Left forelimb (tissue), 1 donor: Measurements from ENCODE around the gene PAN3.
A peak's percentile ranks its signal among the peaks of the same experiment; 100 is the strongest.
"Not testable (repeated sequence)": the region's sequence is repeated elsewhere in the genome, so short reads cannot be mapped to it uniquely, and the experiment has no call there.

Source experiments
- DNase-seq: peaks from one replicate; pipeline ENCODE4 v3.0.0-alpha.2; 2018; ENCODE audit warnings: low spot score

The PAN3 gene

DNA sequence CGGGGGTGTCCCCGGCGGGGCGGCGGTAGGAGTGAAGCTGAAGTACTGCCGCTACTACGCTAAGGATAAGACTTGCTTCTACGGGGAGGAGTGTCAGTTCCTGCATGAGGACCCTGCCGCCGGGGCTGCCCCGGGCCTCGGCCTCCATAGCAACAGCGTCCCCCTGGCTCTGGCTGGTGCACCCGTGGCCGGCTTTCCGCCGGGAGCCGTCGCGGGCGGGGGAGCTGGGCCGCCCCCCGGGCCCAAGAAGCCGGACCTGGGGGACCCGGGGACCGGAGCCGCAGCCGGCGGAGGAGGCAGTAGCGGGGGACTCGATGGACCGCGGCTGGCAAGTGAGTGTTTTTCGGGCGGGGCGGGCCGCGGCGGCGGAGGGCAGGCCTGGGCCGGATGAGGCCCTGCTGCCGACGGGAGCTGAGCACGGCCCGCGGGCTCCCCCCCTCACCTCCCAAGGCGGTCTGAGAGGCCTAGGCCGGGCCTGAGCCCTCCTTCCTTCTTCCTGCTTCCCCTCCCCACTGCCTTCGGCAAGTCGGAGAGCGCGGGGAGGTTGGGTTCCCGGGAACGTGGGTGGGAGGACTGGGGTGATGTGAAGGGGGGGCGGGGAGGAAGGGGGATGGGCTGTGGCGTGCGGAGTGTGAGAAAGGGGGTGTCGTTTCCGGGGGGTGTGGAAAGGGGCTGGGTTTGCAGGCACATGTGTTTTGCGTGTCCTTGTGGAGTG lies 568 bp downstream of the PAN3 start:
- peak; percentile 95 for DNase-seq

DNA sequence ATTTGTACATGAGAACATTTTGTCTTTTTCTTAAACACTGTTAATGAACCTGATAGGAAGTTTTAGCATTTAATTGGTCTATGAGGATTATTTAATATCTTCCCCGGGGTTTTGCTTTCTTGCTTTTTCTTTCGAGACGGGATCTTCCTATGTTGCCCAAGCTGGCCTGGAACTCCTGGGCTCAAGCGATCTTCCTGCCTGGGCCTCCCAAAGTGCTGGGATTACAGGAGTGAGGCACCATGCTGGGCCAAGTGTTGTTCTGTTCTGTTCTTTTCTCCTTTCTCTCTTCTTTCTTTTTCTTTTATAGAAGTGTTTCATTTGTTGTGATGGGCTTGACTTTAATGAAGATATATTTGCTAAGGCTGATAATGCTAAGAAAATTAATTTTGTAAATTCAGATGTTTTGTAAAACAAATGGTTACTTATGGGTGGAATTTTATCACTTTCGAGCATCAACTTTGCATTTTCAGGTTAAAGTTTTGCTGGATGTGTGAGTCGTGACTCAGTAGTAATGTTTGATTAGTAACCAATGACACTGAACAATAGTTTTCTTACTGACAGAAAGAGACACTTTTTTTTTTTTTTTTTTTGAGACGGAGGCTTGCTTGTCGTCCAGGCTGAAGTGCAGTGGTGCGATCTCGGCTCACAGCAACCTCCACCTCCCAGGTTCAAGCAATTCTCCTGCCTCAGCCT lies 2.2 kb downstream of the PAN3 start:
- DNase-seq = no peak

DNA sequence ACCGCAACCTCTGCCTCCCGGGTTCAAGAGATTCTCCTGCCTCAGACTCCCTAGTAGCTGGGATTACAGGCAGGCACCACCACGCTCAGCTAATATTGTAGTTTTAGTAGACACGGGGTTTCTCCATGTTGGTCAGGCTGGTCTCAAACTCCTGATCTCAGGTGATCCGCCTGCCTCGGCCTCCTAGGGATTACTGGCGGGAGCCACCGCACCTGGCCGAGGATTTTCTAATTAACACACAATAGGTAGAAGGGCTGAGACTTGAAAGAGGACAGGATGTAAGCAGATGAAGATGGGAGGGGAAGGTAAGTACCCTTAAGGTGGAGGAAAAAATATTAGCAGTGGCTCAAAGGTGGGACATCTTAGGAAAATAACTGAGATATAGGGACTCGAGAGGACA lies 3.2 kb downstream of the PAN3 start:
- DNase-seq = not testable (repeated sequence)

DNA sequence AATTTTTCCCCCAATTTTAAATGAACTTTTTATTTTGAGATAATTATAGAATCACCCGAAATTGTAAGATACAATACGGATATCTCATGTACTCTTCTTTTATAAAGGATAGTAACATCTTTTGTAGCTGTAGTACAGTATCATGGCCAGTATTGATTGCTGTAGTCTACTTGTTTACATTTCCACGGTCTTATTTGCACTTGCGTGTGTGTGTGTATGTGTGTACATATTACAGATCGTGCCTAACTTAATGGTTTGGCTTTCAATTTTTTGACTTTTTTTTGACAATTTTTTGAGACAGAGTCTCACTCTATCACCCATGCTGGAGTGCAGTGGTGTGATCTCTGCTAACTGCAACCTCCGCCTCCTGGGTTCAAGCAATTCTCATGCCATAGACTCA lies 6.7 kb downstream of the PAN3 start:
- DNase-seq = no peak

DNA sequence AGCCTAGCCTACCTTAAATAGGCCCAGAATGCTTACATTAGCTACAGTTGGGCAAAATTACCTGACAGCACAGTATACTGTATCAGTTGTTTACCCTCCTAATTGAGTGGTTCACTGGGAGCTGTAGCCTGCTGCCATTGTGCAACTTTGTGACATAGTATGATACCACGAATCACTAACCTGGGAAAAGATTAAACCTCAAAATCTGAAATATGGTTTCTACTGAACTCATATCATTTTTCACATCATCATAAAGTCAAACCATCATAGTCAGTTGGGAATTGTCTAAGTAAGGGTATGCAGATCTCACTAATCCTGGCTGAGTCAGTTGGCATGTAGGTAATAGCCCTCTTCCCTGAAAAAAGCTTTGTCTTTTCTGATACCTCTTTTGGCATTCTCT lies 9.2 kb downstream of the PAN3 start:
- DNase-seq = no peak

DNA sequence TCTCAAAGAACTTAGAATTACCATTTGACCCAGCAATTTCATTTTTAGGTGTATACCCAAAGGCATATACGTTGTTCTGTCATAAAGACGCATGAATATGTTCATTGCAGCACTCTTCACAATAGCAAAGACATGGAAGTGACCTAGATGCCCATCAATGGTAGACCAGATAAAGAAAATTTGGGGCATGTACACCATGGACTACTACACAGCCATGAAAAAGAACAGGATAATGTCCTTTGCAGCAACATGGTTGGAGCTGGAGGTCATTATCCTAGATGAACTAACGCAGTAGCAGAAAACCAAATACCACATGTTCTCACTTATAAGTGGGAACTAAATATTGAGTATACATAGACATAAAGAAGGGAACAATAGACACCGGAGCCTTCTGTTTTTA lies 20.7 kb downstream of the PAN3 start:
- DNase-seq = no peak

DNA sequence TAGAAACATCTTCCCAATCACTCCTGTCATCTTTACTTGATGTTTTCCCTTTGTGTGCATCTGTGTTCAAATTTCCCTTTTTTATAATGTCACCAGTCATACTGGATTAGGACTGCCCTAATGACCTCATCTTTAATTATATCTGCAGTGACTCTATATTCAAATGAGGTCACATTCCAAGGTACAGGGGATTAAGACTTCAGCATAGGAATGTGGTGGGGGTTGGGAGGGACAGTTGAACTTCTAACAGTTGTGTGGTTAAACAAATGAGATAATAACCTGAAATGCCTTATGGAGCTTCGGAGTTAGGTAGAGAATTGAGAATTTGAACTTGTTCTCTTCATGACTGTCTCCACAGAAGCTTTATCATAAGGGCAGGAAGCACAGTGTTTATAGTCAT lies 23.0 kb downstream of the PAN3 start:
- no peak for DNase-seq

DNA sequence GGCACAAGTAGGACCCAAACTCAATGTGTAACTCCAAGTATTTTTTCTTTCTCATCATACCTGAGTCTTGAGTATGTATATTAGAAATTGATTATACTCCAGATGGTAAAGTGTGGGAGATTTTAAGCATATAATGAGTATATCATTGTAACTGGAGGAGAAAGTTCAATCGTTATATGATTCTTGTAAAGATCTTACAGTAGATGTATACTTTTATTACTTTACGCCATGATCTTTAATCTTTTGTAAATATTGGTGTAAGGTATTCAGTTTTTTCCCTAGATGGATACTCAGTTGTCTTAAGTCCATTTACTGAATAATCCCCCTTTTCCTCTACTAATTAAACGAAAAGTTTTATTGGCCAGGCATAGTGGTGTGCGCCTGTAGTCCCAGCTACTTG lies 25.2 kb downstream of the PAN3 start:
- DNase-seq = no peak

DNA sequence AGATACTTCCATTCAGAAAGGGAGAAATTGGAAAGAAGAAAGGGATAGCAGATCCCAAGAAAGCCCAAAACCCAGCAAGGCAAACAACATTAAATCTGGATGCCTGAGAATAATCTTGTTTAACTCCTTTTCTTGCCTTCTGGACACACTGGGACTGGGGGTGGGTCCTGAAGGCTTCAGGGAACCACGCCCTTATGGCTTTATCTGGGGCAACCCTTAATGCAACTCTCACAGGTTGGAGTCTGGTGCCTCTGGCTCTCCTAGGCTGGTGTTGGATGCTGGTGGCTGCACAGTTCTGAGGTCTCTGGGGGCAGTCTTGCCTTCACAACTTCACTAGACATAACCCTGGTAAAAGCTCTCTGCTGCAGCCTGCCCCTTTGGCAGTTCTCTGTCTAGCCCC lies 27.9 kb downstream of the PAN3 start:
- DNase-seq = no peak

DNA sequence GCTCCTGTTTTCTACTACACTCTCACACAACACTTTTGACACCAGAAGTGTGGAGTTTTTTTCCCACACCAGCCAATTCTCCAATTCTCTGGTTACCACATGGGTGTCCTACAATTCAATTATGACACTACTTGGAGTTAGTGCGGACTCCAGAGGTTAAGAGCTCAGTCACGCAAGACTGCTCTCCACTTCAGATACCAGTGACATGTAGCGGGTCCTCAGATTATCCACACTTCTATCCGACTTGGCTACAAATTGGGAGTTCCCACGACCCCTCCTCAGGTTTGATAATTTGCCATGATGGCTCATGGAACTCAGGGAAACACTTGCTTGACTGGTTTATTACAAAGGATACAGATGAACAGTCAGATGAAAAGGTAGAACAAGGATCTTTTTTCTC lies 32.9 kb downstream of the PAN3 start:
- DNase-seq = no peak

DNA sequence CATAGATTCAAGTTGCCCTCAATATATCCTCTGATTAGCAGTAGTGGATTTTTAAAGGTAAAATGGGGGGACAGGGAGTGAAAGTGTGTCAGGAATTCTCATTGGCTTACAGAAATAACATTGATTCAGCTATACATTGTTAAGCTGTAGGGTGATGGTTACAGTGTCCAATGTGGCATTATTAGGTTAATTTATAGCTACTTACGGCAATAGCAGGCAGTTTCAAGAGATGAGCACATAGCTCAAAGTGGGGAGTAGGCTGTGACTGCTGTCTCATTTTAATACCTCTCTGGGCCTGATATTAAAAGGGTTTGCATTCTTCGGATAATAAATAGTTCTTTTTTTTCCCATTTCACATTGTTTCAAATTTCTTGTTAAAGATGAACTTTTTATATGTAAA lies 34.6 kb downstream of the PAN3 start:
- DNase-seq = no peak

DNA sequence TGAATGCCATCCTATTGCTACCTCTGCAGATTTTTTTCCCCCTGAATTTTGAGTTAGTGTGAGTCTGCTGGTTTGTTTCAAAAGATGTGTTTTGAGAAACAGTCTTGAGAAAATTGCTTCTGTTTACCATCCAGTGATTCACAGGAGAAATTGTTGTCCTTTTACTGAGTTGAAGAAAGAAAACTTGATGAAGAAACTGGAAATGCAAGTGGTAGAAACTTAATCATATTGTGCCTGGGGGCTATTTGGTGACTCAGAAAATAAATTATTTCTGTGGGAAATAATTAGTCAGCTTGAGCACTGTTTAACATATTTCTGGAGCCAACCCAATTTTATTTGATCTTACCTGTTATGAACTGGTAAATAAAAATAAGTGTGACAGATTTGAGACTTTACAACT lies 35.4 kb downstream of the PAN3 start:
- no peak for DNase-seq

DNA sequence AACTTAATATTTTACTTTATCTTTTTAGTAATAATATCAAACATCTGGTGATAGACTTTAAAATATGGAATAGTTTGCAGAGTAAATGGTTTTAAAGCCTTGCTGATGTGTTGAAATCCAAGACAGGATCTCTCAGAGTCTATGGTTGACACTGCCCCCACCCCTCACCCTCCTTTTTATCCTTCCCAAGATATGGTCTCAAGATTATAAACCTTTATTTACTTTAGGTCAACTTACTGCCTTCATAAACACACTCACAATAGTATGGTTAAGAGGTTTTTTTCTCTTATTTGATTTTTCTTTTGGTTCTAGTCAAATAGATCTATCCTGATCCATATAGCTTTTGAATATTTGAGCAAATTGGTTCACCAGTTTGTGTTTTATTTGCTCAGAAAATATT lies 39.0 kb downstream of the PAN3 start:
- DNase-seq = no peak

DNA sequence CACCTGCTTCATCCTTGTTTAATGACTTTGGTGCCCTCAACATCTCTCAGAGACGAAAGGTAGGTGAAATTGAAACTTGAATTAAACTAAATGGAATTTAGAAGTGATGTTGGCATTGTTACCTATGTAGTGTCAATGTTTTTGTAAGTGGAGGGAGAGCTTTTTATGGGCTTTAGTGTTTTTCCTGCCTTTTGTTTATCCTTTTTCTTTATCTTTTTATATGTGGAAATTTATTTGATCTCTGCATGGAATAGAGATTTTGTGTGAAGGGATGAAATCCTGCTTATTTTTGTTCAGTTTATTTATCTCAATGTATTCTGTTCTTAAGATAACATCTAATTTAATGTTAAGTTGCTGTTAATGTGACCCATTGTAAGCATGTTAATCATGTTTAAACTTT lies 39.5 kb downstream of the PAN3 start:
- DNase-seq = no peak

DNA sequence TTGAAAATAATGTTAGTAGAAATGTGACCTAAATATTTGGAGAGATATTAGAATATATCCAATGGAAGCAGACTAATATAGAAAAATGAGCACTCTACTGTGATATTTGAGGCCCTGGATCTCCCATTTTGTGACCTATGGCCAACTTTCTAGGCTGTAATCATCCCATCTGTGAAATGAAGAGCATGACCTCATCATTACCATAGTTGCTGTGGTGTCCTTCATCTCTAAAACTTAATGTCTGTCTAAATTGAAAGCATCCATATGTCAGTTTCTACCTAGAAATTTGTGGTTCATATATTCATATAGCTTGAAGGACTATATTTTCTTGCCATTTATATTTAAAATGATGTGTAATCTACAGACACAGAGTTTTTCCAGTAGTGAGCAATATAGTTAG lies 41.6 kb downstream of the PAN3 start:
- no peak for DNase-seq

DNA sequence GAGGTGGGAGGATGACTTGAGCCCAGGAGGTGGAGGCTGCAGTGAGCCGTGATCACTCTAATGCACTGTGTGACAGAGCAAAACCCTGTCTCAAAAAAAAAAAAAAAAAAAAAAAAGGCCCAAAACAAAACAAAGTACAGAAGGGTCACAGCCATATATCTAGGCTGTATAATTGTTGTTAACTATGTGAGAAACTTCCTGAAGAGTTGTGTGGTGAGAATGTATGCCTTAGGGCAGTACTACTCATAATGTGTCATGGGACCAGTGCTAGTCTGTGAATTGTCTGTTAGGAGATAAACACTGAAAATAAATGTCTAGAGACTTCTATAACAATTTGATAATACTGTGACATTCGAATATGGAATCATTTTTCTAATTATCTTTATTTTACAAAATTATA lies 43.1 kb downstream of the PAN3 start:
- DNase-seq = no peak

DNA sequence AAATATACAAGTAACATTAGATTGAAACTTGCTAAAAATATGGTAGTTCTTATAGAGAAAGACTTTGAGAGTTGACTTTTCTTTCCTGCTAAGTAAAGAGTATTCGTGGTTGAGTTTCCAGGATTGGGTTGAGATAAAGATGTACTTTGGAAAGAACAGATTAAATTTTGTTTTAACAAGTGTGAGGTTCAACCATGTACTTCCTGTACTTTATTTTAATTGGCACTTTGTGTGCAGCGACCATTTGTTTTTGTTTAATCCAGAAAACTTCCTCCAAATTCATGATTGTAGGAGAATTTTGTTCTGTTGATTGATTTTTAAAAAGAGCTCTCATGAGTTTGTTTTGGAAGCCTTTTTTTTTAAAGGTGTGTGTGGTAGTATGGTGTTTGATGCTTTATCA lies 46.9 kb downstream of the PAN3 start:
- no peak for DNase-seq

DNA sequence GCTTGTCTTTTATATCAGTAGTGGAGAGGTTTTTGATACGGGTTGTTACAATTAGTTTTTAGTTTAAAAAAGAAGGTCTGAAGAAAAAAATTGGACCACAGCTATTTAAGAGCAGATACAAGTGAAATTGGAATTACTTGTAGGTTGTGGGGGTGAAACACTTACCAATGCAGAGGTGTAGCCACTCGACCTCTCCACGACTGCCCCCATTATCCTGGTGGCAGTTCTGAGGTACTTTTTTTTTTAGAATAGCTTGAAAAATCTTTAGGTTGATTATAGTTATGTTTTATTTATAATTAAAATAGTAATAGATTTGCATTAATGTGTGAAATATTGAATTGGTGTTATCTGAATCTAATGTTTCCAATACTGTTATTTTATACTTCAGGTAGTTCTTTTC lies 60.7 kb downstream of the PAN3 start:
- DNase-seq = no peak

DNA sequence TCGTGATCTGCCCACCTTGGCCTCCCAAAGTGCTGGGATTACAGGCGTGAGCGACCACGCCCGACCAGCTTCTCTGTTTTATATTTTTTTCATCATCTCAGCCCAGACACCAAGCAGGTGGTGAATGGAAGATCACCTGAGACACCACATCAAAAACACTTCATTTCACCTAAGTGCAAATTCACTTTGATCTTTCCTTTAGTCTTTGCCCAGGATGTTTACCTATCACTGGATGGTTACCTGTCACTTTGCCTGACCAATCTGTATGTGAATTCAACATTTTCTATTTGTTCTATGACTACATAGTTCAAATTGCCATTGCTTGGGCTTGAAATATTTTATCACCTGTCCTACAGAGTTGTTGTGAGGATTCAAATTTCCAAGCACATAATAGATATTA lies 65.7 kb downstream of the PAN3 start:
- DNase-seq = no peak

DNA sequence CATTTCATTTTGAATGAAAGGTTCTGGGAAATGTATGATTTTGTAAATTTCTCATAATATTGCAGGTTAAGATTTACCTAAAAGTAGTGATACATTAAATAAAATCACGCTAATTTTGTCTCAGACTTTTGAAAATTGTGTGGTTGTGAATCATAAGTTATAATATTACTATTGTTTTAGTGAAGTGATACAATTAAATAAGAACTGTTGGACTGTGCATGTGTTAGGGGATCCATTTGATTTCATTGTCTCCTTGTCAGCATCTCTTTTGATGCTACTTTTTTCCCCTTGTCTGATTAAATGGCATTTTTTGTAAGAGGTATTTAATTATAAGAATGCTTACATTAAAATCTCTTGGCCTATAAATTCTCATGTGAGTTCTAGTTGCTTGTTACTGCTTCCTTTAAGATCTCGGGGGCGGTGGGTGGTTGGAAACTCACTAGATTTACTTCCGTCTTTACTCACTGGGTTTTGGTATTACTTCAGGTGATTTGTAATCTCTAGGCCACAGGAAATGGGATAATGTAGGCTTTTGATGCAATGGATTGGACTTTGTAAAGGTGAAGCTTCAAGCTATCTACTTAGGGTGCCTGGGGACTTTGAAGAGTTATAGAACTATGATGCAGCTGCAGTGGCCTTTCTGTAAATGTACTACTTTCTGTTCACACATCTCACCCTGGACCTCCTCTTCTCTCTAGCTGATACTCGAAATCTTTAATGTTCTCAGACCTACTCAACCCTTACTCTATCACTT lies 66.5 kb downstream of the PAN3 start:
- DNase-seq = no peak

DNA sequence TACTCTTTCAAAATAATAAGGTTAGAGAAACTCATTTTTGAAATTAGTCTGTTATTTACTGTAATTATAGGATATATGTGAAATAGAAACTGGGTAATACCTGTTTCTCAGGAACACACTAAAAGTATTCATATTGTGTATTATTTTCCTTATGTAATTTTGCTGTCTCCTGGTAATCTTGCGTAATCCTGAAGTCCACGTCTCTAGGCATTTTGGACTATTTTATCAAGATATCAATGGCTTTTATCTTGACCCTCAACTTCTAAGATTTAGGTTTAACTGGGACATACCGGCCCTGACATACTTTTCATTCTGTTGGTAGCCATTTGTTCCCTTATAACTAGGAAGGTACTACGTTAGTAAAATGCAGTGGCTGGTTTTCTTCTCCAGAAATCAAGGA lies 80.3 kb downstream of the PAN3 start:
- no peak for DNase-seq

DNA sequence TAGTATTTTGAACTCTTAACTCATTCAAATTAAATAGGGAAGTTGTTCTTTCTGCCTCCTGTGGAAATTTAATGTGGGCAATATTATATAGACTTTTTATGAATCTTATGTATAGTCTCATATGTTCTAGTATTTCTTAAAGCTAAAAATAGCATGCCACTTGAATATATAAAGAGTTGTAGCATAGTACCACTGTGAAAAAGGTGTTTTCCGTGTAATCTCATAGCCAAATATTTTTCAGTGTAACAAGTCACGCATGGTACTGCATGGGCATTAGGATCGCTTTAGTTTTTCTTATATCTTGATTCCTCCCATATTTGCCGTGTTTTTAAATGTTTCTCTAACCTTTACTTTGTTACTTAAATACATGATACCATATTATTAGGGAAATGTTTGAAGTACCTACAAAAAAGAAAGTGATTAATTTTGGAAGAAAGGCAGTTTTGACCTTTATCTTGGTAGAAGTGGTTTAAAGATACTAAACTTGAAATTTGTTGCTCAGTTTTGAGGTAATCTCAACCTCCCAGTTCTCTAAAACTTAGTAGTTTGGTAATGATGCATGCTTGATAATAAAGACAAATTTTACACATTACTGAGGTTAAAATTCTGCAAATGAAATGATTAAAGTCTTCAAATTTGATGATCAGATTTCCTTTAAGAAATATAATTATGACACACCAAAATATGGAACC lies 81.2 kb downstream of the PAN3 start:
- DNase-seq = no peak

DNA sequence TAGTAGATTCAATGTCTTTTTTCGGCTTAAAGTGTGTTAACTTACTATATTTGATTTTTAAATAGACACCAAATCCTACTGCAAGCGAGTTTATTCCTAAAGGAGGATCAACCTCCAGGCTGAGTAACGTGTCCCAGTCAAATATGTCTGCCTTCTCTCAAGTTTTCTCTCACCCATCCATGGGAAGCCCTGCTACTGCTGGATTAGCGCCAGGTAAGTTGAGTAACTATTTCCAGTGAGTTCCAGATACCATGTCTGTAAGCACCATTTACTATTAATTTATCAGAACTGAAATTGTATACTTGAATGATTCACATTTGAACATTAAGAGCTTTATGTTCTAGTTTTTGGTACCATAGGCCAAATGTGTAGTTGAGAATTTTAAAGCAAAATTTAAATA lies 81.8 kb downstream of the PAN3 start:
- DNase-seq = no peak
